ENCODE data around the gene CLUH. TPM values are rescaled to one million over a fixed set of nuclear protein-coding genes. Genes with fewer than 3 reads are reported as not detected.
A peak's percentile ranks its signal among the peaks of the same experiment; 100 is the strongest.

CLUH gene
- polyA plus RNA-seq, 2 of the 4 experiments (the other 2 are of a cell fraction) = 23.6 to 93.1 TPM

DNA sequence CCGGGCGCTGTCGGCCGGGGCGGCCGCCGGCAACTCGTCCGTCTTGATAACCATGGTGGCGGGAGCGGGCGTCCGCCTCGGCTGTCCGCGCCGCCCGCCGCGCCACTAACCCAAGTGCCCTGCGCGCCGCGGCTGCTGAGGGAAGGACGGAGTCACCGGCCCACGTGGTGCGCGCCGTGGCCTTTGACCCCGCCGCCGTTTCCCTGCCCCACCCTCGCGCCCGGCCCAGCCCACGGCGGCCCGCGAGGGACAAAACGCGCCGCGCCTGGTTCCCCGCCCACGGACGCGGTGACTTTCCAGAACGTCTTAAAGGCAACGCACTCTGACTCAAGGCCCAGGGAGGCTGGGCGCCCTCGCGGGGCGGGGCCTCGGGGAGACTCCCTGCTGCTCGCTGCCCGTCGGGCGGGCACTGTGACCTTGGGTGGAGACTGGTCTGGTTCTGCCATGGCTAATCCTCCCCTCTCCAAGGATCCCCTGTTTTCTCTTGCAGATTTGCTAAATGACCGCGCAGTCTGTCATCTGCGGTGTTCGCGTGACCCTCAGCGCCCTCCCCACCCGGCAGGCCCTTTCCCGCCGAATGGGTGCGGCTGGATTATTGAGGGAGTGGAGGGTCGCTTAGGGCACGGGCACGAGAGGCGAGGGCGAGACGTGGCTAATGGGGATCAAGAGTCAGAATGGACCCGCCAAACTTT, at the start of gene CLUH (continued):
- TF ChIP-seq ESRRA (IDR thresholded peaks at IDR 0.05; ENCODE audit: borderline replicate concordance, low read length) = peak; percentile 76; the same call in 1 of the 2 replicates
- TF ChIP-seq KDM1A (IDR thresholded peaks at IDR 0.05; ENCODE audit: low read depth) = no peak
- TF ChIP-seq, protein P1, sequence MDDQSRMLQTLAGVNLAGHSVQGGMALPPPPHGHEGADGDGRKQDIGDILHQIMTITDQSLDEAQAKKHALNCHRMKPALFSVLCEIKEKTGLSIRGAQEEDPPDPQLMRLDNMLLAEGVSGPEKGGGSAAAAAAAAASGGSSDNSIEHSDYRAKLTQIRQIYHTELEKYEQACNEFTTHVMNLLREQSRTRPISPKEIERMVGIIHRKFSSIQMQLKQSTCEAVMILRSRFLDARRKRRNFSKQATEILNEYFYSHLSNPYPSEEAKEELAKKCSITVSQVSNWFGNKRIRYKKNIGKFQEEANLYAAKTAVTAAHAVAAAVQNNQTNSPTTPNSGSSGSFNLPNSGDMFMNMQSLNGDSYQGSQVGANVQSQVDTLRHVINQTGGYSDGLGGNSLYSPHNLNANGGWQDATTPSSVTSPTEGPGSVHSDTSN (IDR thresholded peaks at IDR 0.05) = 0 out of 2 replicates have a peak, but pooled peaks have one; percentile 42
- TF ChIP-seq FOSB (CRISPR knock-in tag; IDR thresholded peaks at IDR 0.05) = no peak
- no peak for TF ChIP-seq REST (IDR thresholded peaks at IDR 0.05)
- no peak; the same call in 1 of the 2 replicates for TF ChIP-seq TP53 (CRISPR knock-in tag; IDR thresholded peaks at IDR 0.05)
- no peak for TF ChIP-seq EHF (CRISPR knock-in tag; IDR thresholded peaks at IDR 0.05)
- 0 out of 3 replicates have a peak, but pooled peaks have one; percentile 16 for TF ChIP-seq SMC3 (IDR thresholded peaks at IDR 0.05)
- TF ChIP-seq CHD4 (IDR thresholded peaks at IDR 0.05; ENCODE audit: borderline replicate concordance) = no peak
- TF ChIP-seq ATOH8 (CRISPR knock-in tag; IDR thresholded peaks at IDR 0.05; ENCODE audit: low read depth) = no peak
- no peak for TF ChIP-seq HOXB13 (CRISPR knock-in tag; IDR thresholded peaks at IDR 0.05; ENCODE audit: low read depth)
- no peak for TF ChIP-seq CHD2 (IDR thresholded peaks at IDR 0.05; ENCODE audit: low read length, partially characterized antibody)
- TF ChIP-seq HDAC2 (IDR thresholded peaks at IDR 0.05) = no peak
- TF ChIP-seq, protein P2, sequence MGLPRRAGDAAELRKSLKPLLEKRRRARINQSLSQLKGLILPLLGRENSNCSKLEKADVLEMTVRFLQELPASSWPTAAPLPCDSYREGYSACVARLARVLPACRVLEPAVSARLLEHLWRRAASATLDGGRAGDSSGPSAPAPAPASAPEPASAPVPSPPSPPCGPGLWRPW (IDR thresholded peaks at IDR 0.05) = no peak
- TF ChIP-seq, protein P3, sequence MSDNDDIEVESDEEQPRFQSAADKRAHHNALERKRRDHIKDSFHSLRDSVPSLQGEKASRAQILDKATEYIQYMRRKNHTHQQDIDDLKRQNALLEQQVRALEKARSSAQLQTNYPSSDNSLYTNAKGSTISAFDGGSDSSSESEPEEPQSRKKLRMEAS (IDR thresholded peaks at IDR 0.05) = peak; percentile 95
- TF ChIP-seq HOXB5 (CRISPR knock-in tag; IDR thresholded peaks at IDR 0.05) = no peak
- no peak; the same call in 1 of the 2 replicates for TF ChIP-seq GATA3 (IDR thresholded peaks at IDR 0.05; ENCODE audit: borderline replicate concordance)
- TF ChIP-seq ZSCAN20 (CRISPR knock-in tag; IDR thresholded peaks at IDR 0.05) = no peak
- TF ChIP-seq ELK1 (IDR thresholded peaks at IDR 0.05; ENCODE audit: low read depth, low read length) = no peak
- no peak for TF ChIP-seq RFX5 (IDR thresholded peaks at IDR 0.05)
- no peak for TF ChIP-seq RNF2 (IDR thresholded peaks at IDR 0.05; ENCODE audit: borderline replicate concordance, low read depth)

All from A549 (cell line).